Nephron progenitor cell (in vitro differentiated cells): ENCODE results near the gene SIGMAR1.

Source experiments
- DNase-seq: peaks from one replicate; pipeline ENCODE4 v3.0.0; 2021
- H3K27ac Mint-ChIP-seq: 2 replicates; pipeline ENCODE4 v1.8.0; 2021; ENCODE audit warnings: mild to moderate bottlenecking, moderate library complexity, mixed read lengths
- H3K27me3 Mint-ChIP-seq: 2 replicates; pipeline ENCODE4 v1.8.0; 2021; ENCODE audit warnings: mild to moderate bottlenecking, low read depth, mixed read lengths; ENCODE audit not compliant: poor library complexity
- H3K36me3 Mint-ChIP-seq: 2 replicates; pipeline ENCODE4 v1.8.0; 2021; ENCODE audit warnings: low read depth, mixed read lengths
- H3K4me1 Mint-ChIP-seq: 2 replicates; pipeline ENCODE4 v1.8.0; 2021; ENCODE audit warnings: mixed read lengths
- H3K4me3 Mint-ChIP-seq: 2 replicates; pipeline ENCODE4 v1.8.0; 2021; ENCODE audit warnings: mild to moderate bottlenecking, moderate library complexity, mixed read lengths
- H3K9me3 Mint-ChIP-seq: 2 replicates; pipeline ENCODE4 v1.8.0; 2021; ENCODE audit warnings: mild to moderate bottlenecking, moderate library complexity, mixed read lengths
- TF ChIP-seq, protein P1 (sequence below): fragments of 200-600 bp; sonication (generic); IDR thresholded peaks from 2 replicates; pipeline ENCODE4 v1.5.0; 2021; ENCODE audit warnings: antibody characterized with exemption

SIGMAR1 gene

DNA sequence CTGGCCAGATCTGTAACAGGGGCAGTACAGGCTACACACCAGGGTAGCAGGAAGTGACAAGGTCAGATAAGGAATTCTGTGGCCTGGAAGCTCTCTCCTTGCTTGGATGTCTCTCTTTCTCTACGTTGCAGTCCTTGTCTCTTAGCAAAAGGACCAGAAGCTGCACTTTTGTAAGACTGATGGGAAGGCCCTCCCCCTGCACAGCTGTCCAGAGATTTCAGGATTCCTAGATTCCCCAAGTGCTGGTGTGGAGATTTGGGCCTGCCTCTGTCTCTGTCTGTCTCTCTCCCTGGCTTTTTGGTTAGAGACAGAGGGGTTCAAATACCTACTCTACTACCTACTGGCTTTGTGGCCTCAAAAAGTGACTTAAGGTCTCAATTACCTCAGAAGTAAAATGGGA lies 38.0 kb downstream of the SIGMAR1 start:
- H3K4me3 Mint-ChIP-seq, result no peak overlapping the region
- H3K36me3 Mint-ChIP-seq, result no peaks in the 10 kb centered on the region
- DNase-seq, result no peak
- no peak overlapping the region for H3K27ac Mint-ChIP-seq
- TF ChIP-seq, protein P1, sequence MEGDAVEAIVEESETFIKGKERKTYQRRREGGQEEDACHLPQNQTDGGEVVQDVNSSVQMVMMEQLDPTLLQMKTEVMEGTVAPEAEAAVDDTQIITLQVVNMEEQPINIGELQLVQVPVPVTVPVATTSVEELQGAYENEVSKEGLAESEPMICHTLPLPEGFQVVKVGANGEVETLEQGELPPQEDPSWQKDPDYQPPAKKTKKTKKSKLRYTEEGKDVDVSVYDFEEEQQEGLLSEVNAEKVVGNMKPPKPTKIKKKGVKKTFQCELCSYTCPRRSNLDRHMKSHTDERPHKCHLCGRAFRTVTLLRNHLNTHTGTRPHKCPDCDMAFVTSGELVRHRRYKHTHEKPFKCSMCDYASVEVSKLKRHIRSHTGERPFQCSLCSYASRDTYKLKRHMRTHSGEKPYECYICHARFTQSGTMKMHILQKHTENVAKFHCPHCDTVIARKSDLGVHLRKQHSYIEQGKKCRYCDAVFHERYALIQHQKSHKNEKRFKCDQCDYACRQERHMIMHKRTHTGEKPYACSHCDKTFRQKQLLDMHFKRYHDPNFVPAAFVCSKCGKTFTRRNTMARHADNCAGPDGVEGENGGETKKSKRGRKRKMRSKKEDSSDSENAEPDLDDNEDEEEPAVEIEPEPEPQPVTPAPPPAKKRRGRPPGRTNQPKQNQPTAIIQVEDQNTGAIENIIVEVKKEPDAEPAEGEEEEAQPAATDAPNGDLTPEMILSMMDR, result no peak
- H3K9me3 Mint-ChIP-seq, result no peaks in the 10 kb centered on the region
- H3K27me3 Mint-ChIP-seq, result peaks cover 19% of the 10 kb centered on the region
- H3K4me1 Mint-ChIP-seq, result peaks cover 50% of the 10 kb centered on the region

DNA sequence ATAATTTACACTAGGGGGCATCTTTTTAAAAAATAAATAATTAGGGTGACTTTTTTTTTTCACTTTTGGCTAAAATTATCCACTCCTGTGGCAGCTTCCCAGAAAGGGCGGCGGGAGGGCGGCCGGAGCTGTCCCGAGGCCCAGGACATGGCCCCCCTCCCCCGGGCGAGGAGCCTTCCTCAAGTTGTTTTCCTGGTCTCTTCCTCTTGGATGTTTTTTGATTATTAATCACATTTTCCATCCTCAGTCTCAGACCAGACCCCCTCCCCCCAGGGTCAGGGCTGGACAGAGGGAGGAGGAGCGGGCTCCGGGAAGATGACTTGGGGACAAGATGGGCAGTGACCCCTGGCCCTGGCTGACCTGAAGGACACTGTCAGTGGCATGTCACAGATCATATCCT lies 43.4 kb downstream of the SIGMAR1 start:
- Mint-ChIP-seq H3K9me3 (no peaks in the 10 kb centered on the region), H3K27ac (no peak overlapping the region), H3K27me3 (peaks cover 50% of the 10 kb centered on the region), H3K36me3 (no peaks in the 10 kb centered on the region), H3K4me3 (no peak overlapping the region), H3K4me1 (peaks cover 63% of the 10 kb centered on the region)
- no peak for DNase-seq
- TF ChIP-seq, protein P1, result no peak

DNA sequence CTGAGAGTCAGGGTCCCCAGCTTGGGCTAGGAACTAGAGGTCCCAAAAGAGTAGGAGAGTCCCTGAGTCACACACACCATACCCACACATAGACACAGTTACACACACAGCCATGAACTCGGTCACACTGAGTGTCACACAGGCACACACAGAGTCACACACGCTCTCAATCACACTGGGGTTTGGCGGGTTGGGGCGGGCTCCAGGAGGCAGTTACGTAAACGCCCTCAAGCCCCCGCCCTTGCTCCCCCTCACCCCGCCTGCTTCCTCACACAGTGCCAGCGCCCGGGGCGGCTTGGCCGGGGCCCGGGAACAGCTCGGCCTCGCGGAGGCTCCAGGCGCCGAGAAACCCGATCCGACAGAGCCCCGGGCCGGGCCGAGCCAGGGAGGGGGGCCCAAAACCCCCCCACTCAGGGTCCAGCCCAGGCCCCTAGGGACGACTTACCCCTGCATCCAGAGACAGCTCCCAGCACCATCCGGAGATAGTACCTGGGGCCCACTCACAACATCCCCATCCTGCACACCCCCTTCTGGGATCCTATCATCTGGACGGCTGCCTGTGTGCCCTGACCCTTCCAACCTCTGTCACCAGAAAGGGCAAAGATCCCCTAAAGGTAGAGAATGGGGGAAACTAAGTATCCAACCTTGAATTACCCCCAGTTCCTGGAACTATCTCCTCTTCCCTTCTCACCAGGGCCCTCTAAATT lies 44.5 kb downstream of the SIGMAR1 start:
- peak overlapping the region; percentile 63 for H3K4me3 Mint-ChIP-seq
- H3K9me3 Mint-ChIP-seq, result no peaks in the 10 kb centered on the region
- H3K36me3 Mint-ChIP-seq, result no peaks in the 10 kb centered on the region
- peak; percentile 74 for DNase-seq
- TF ChIP-seq, protein P1, result no peak
- peaks cover 56% of the 10 kb centered on the region for H3K27me3 Mint-ChIP-seq
- H3K4me1 Mint-ChIP-seq, result peaks cover 69% of the 10 kb centered on the region
- no peak overlapping the region for H3K27ac Mint-ChIP-seq

DNA sequence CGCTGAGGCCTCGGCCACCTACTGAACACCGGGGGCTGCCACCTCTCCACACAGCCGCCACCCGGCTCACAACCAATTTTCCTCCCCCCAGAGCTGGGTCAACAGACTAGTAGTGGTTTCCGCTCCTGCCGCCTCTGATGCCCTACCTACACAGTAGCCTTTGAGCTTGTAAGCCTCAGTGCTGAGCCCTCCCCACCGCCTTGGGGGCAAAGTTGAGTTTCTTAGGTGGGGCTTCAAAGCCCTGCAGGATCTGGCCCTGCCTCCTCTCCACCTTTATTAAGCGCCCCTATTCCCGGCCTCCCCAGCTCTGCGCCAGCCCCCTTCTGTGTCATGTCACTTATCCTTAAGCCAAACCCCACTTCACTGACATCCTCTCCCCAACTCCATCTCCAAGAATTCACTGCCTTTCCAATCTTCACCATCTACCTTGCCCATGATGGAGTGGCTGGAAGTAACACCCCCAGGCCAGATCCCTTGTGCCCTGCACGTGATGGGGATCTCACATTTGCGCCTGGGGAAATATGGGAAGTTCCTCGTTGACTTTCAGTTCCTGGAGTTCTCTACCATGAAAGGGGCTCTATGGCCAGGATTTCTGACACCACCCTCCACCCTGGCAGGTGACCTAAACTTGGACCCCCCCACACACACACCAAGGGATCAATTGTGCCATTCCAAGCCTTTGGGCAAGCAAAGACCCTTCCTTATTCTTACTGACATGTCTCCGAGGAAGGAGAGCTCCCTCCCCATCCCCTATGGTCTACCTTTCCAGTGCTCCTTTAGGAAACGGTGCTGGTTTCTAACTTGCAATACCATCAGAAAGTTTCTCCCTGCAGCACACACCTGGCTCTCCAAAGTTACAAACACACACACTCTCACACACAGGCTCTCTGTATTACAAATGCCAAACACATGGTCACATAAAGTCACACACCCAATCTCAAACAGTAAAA lies 45.4 kb downstream of the SIGMAR1 start:
- Mint-ChIP-seq H3K4me3 (peak overlapping the region; percentile 16), H3K27me3 (peaks cover 59% of the 10 kb centered on the region), H3K36me3 (no peaks in the 10 kb centered on the region), H3K4me1 (peaks cover 69% of the 10 kb centered on the region), H3K27ac (no peak overlapping the region), H3K9me3 (no peaks in the 10 kb centered on the region)
- TF ChIP-seq, protein P1, result peak; percentile 2
- no peak for DNase-seq

DNA sequence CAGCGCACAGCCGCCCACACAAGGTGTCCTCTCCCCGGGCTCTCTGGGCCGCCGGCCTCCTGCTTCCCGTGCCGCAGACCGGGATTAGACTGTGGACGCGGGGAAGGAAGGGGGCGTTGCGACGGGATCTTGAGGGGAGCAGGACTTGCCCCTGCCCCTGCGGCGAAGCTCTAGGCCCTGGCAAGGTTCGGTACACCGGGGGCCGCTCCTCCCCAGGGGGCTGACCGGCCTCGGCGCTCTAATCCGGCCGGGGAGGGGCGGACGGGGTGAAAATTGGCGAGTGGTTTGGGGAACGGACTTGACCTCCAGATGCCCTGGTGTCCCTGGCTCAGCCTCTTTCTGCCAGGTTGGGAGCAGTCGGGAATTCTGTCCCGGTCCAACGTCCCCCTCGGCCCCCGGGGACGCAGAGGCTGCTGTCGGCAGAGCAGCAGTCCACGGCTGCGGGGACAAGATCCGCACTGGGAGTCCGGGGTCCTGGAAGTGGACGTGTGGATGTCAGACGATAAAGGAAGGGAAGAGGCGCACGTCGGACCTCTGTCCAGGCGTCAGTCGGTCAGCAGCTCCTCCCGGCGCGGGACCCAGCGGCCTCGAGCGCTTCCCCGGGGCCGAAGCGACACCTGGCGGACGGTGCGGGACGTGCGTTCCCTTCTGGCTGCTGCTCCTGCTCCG lies 46.2 kb downstream of the SIGMAR1 start:
- Mint-ChIP-seq H3K27me3 (peaks cover 55% of the 10 kb centered on the region), H3K4me3 (peak overlapping the region; percentile 97), H3K36me3 (no peaks in the 10 kb centered on the region), H3K27ac (no peak overlapping the region), H3K4me1 (peaks cover 72% of the 10 kb centered on the region), H3K9me3 (no peaks in the 10 kb centered on the region)
- peak; percentile 96 for DNase-seq
- TF ChIP-seq, protein P1, result peak; percentile 96
